Measurements from ENCODE around the gene NRXN3.

- TF ChIP-seq CTCF (IDR thresholded peaks at IDR 0.05; ENCODE audit: insufficient read depth, low read depth, low read length) (no peak), EZH2 (IDR thresholded peaks at IDR 0.05; ENCODE audit: insufficient read depth, low read length) (no peak)
Measured at GRCh38 chr14:79186523-79186922, 1016.4 kb downstream of the NRXN3 start.

Measured in astrocyte (in vitro differentiated cells and primary cell).